ENCODE data around the gene ADAMTS13. TPM values are rescaled to one million over a fixed set of nuclear protein-coding genes. Genes with fewer than 3 reads are reported as not detected.

Gene ADAMTS13
- total RNA-seq, 1 donor from 2014 or later, result 12.9 TPM

GRCh38 chr9:133428617-133429101, 6.5 kb downstream of the ADAMTS13 start:
- no peaks in the 10 kb centered on the region for H3K4me1 Mint-ChIP-seq (ENCODE audit: unreplicated experiment)
- H3K9me3 Mint-ChIP-seq, result no peaks in the 10 kb centered on the region
- no peak overlapping the region for H3K4me3 Mint-ChIP-seq
- TF ChIP-seq CTCF (conservative IDR thresholded peaks at IDR 0.05), result no peak
- peaks cover 17% of the 10 kb centered on the region for H3K27me3 Mint-ChIP-seq
- H3K27ac Mint-ChIP-seq, result no peak overlapping the region
- H3K36me3 Mint-ChIP-seq, result no peaks in the 10 kb centered on the region
- DNase-seq (ENCODE audit: extremely low spot score, unreplicated experiment), result no peak

GRCh38 chr9:133429214-133429613, 7.0 kb downstream of the ADAMTS13 start:
- no peak for DNase-seq (ENCODE audit: extremely low spot score, unreplicated experiment)
- H3K36me3 Mint-ChIP-seq, result no peaks in the 10 kb centered on the region
- no peaks in the 10 kb centered on the region for H3K9me3 Mint-ChIP-seq
- no peaks in the 10 kb centered on the region for H3K4me1 Mint-ChIP-seq (ENCODE audit: unreplicated experiment)
- H3K4me3 Mint-ChIP-seq, result peak overlapping the region; percentile 68
- no peak overlapping the region for H3K27ac Mint-ChIP-seq
- H3K27me3 Mint-ChIP-seq, result peaks cover 17% of the 10 kb centered on the region
- no peak for TF ChIP-seq CTCF (conservative IDR thresholded peaks at IDR 0.05)

- Mint-ChIP-seq H3K9me3 (no peaks in the 10 kb centered on the region), H3K4me1 (ENCODE audit: unreplicated experiment) (no peaks in the 10 kb centered on the region), H3K36me3 (no peaks in the 10 kb centered on the region), H3K4me3 (peak overlapping the region; percentile 68), H3K27me3 (peaks cover 17% of the 10 kb centered on the region), H3K27ac (no peak overlapping the region)
- peak; percentile 68 for TF ChIP-seq CTCF (conservative IDR thresholded peaks at IDR 0.05)
- no peak for DNase-seq (ENCODE audit: extremely low spot score, unreplicated experiment)
These were observed 7.5 kb downstream of the ADAMTS13 start for GRCh38 chr9:133429641-133430161.

GRCh38 chr9:133430244-133430643, 8.1 kb downstream of the ADAMTS13 start:
- no peak for DNase-seq (ENCODE audit: extremely low spot score, unreplicated experiment)
- Mint-ChIP-seq H3K4me3 (peak overlapping the region; percentile 11), H3K27me3 (peaks cover 17% of the 10 kb centered on the region), H3K9me3 (no peaks in the 10 kb centered on the region), H3K27ac (no peak overlapping the region), H3K4me1 (ENCODE audit: unreplicated experiment) (no peaks in the 10 kb centered on the region), H3K36me3 (no peaks in the 10 kb centered on the region)
- TF ChIP-seq CTCF (conservative IDR thresholded peaks at IDR 0.05), result no peak

- DNase-seq (ENCODE audit: extremely low spot score, unreplicated experiment), result no peak
These were observed 11.2 kb downstream of the ADAMTS13 start for GRCh38 chr9:133433351-133433843.

More at GRCh38 chr9:133433351-133433843, 11.2 kb downstream of the ADAMTS13 start:
- Mint-ChIP-seq H3K4me3 (no peak overlapping the region), H3K27ac (no peak overlapping the region), H3K27me3 (peaks cover 4% of the 10 kb centered on the region), H3K36me3 (no peaks in the 10 kb centered on the region), H3K9me3 (no peaks in the 10 kb centered on the region), H3K4me1 (ENCODE audit: unreplicated experiment) (no peaks in the 10 kb centered on the region)
- TF ChIP-seq CTCF (conservative IDR thresholded peaks at IDR 0.05), result no peak

Data from type B pancreatic cell (in vitro differentiated cells).